ENCODE results near the gene RRAD.
"Not testable (repeated sequence)": the region's sequence is repeated elsewhere in the genome, so short reads cannot be mapped to it uniquely, and the experiment has no call there.

The RRAD gene

GRCh38 chr16:66943426-66944053, 18.2 kb upstream of the RRAD start:
- Histone ChIP-seq H3K4me3 (ENCODE audit: low read length in 2 of 2) (no peak overlapping the region), H3K27ac (ENCODE audit: low read length) (no peak overlapping the region), H3K36me3 (ENCODE audit: control insufficient read depth in 2 of 2, insufficient read depth in 2 of 2, low read length in 2 of 2) (peaks cover 43 to 46% of the 10 kb centered on the region in 2 donors), H3K9me3 (ENCODE audit: control insufficient read depth in 2 of 2, low read length in 2 of 2) (no peaks in the 10 kb centered on the region), H3K9ac (ENCODE audit: low read length in 2 of 2) (no peak overlapping the region), H3K27me3 (ENCODE audit: control insufficient read depth in 1 of 2, insufficient read depth in 2 of 2, low read length in 2 of 2) (no peaks in the 10 kb centered on the region), H3K4me1 (ENCODE audit: control insufficient read depth, insufficient read depth, low read length) (peaks cover 9% of the 10 kb centered on the region)

GRCh38 chr16:66942981-66943380, 17.6 kb upstream of the RRAD start:
- Histone ChIP-seq H3K4me1 (ENCODE audit: control insufficient read depth, insufficient read depth, low read length) (peaks cover 5% of the 10 kb centered on the region), H3K9ac (ENCODE audit: low read length in 2 of 2) (no peak overlapping the region), H3K4me3 (ENCODE audit: low read length in 2 of 2) (no peak overlapping the region), H3K36me3 (ENCODE audit: control insufficient read depth in 2 of 2, insufficient read depth in 2 of 2, low read length in 2 of 2) (peaks cover 46 to 50% of the 10 kb centered on the region in 2 donors), H3K27me3 (ENCODE audit: control insufficient read depth in 1 of 2, insufficient read depth in 2 of 2, low read length in 2 of 2) (no peaks in the 10 kb centered on the region), H3K9me3 (ENCODE audit: control insufficient read depth in 2 of 2, low read length in 2 of 2) (no peaks in the 10 kb centered on the region), H3K27ac (ENCODE audit: low read length) (no peak overlapping the region)

- no peaks in the 10 kb centered on the region for H3K27me3 ChIP-seq (ENCODE audit: control insufficient read depth in 1 of 2, insufficient read depth in 2 of 2, low read length in 2 of 2)
- H3K4me3 ChIP-seq (ENCODE audit: low read length in 2 of 2): no peak overlapping the region
- no peak overlapping the region for H3K27ac ChIP-seq (ENCODE audit: low read length)
- peaks cover 27% of the 10 kb centered on the region for H3K4me1 ChIP-seq (ENCODE audit: control insufficient read depth, insufficient read depth, low read length)
- no peaks in the 10 kb centered on the region for H3K9me3 ChIP-seq (ENCODE audit: control insufficient read depth in 2 of 2, low read length in 2 of 2)
- H3K36me3 ChIP-seq (ENCODE audit: control insufficient read depth in 2 of 2, insufficient read depth in 2 of 2, low read length in 2 of 2): peaks cover 54 to 55% of the 10 kb centered on the region in 2 donors
- H3K9ac ChIP-seq (ENCODE audit: low read length in 2 of 2): no peak overlapping the region
Measured at GRCh38 chr16:66940236-66940635, 14.9 kb upstream of the RRAD start.

- Histone ChIP-seq H3K36me3 (ENCODE audit: control insufficient read depth in 2 of 2, insufficient read depth in 2 of 2, low read length in 2 of 2) (peaks cover 54 to 55% of the 10 kb centered on the region in 2 donors), H3K9ac (ENCODE audit: low read length in 2 of 2) (no peak overlapping the region), H3K27me3 (ENCODE audit: control insufficient read depth in 1 of 2, insufficient read depth in 2 of 2, low read length in 2 of 2) (no peaks in the 10 kb centered on the region), H3K4me1 (ENCODE audit: control insufficient read depth, insufficient read depth, low read length) (peaks cover 30% of the 10 kb centered on the region), H3K4me3 (ENCODE audit: low read length in 2 of 2) (no peak overlapping the region), H3K27ac (ENCODE audit: low read length) (no peak overlapping the region), H3K9me3 (ENCODE audit: control insufficient read depth in 2 of 2, low read length in 2 of 2) (no peaks in the 10 kb centered on the region)
Measured at GRCh38 chr16:66939366-66939765, 14.0 kb upstream of the RRAD start.

- peaks cover 47 to 48% of the 10 kb centered on the region in 2 donors for H3K36me3 ChIP-seq (ENCODE audit: control insufficient read depth in 2 of 2, insufficient read depth in 2 of 2, low read length in 2 of 2)
- H3K4me3 ChIP-seq (ENCODE audit: low read length in 2 of 2): no peak overlapping the region
- H3K27ac ChIP-seq (ENCODE audit: low read length): no peak overlapping the region
- H3K27me3 ChIP-seq (ENCODE audit: control insufficient read depth in 1 of 2, insufficient read depth in 2 of 2, low read length in 2 of 2): no peaks in the 10 kb centered on the region
- no peaks in the 10 kb centered on the region for H3K9me3 ChIP-seq (ENCODE audit: control insufficient read depth in 2 of 2, low read length in 2 of 2)
- peaks cover 39% of the 10 kb centered on the region for H3K4me1 ChIP-seq (ENCODE audit: control insufficient read depth, insufficient read depth, low read length)
- H3K9ac ChIP-seq (ENCODE audit: low read length in 2 of 2): no peak overlapping the region
Measured at GRCh38 chr16:66937725-66938337, 12.5 kb upstream of the RRAD start.

GRCh38 chr16:66936889-66937554, 11.7 kb upstream of the RRAD start:
- Histone ChIP-seq H3K4me3 (ENCODE audit: low read length in 2 of 2) (no peak overlapping the region), H3K9ac (ENCODE audit: low read length in 2 of 2) (no peak overlapping the region), H3K27me3 (ENCODE audit: control insufficient read depth in 1 of 2, insufficient read depth in 2 of 2, low read length in 2 of 2) (no peaks in the 10 kb centered on the region), H3K36me3 (ENCODE audit: control insufficient read depth in 2 of 2, insufficient read depth in 2 of 2, low read length in 2 of 2) (peaks cover 39 to 46% of the 10 kb centered on the region in 2 donors), H3K9me3 (ENCODE audit: control insufficient read depth in 2 of 2, low read length in 2 of 2) (no peaks in the 10 kb centered on the region), H3K4me1 (ENCODE audit: control insufficient read depth, insufficient read depth, low read length) (peaks cover 45% of the 10 kb centered on the region), H3K27ac (ENCODE audit: low read length) (no peak overlapping the region)

- peak overlapping the region in 1 of 2 donors; percentile 100 for H3K4me3 ChIP-seq (ENCODE audit: low read length in 2 of 2)
- no peak overlapping the region for H3K27ac ChIP-seq (ENCODE audit: low read length)
- H3K27me3 ChIP-seq (ENCODE audit: control insufficient read depth in 1 of 2, insufficient read depth in 2 of 2, low read length in 2 of 2): no peaks in the 10 kb centered on the region
- no peaks in the 10 kb centered on the region for H3K9me3 ChIP-seq (ENCODE audit: control insufficient read depth in 2 of 2, low read length in 2 of 2)
- peak overlapping the region; percentile 21 to 91 for H3K9ac ChIP-seq (ENCODE audit: low read length in 2 of 2)
- peaks cover 45% of the 10 kb centered on the region for H3K4me1 ChIP-seq (ENCODE audit: control insufficient read depth, insufficient read depth, low read length)
- H3K36me3 ChIP-seq (ENCODE audit: control insufficient read depth in 2 of 2, insufficient read depth in 2 of 2, low read length in 2 of 2): peaks cover 33 to 45% of the 10 kb centered on the region in 2 donors
Measured at GRCh38 chr16:66936462-66936861, 11.1 kb upstream of the RRAD start.

GRCh38 chr16:66935314-66936011, 10.1 kb upstream of the RRAD start, which contains the start of gene CES2:
TSS of gene CES2 (plus strand) at chr16:66935516. CDS start at chr16:66935636, 120 bp downstream.
- H3K4me1 ChIP-seq (ENCODE audit: control insufficient read depth, insufficient read depth, low read length): peaks cover 45% of the 10 kb centered on the region
- peaks cover 23 to 40% of the 10 kb centered on the region in 2 donors for H3K36me3 ChIP-seq (ENCODE audit: control insufficient read depth in 2 of 2, insufficient read depth in 2 of 2, low read length in 2 of 2)

GRCh38 chr16:66934839-66935313, 9.5 kb upstream of the RRAD start:
- H3K27me3 ChIP-seq (ENCODE audit: control insufficient read depth in 1 of 2, insufficient read depth in 2 of 2, low read length in 2 of 2); H3K9me3 ChIP-seq (ENCODE audit: control insufficient read depth in 2 of 2, low read length in 2 of 2): not testable (repeated sequence)
- Histone ChIP-seq H3K36me3 (ENCODE audit: control insufficient read depth in 2 of 2, insufficient read depth in 2 of 2, low read length in 2 of 2) (peaks cover 20 to 37% of the 10 kb centered on the region in 2 donors), H3K4me3 (ENCODE audit: low read length in 2 of 2) (peak overlapping the region; percentile 87 to 100), H3K9ac (ENCODE audit: low read length in 2 of 2) (peak overlapping the region; percentile 91 to 97), H3K27ac (ENCODE audit: low read length) (peak overlapping the region; percentile 88), H3K4me1 (ENCODE audit: control insufficient read depth, insufficient read depth, low read length) (peaks cover 45% of the 10 kb centered on the region)

More at GRCh38 chr16:66935314-66936011, 10.1 kb upstream of the RRAD start, which contains the start of gene CES2:
- H3K4me3 ChIP-seq (ENCODE audit: low read length in 2 of 2): peak within 1 kb of the TSS; percentile 87 to 100
- H3K9ac ChIP-seq (ENCODE audit: low read length in 2 of 2): peak within 1 kb of the TSS; percentile 91 to 97
- peak within 1 kb of the TSS; percentile 88 for H3K27ac ChIP-seq (ENCODE audit: low read length)
- no peaks in the 10 kb centered on the region for H3K27me3 ChIP-seq (ENCODE audit: control insufficient read depth in 1 of 2, insufficient read depth in 2 of 2, low read length in 2 of 2)
- H3K9me3 ChIP-seq (ENCODE audit: control insufficient read depth in 2 of 2, low read length in 2 of 2): no peaks in the 10 kb centered on the region

- peaks cover 14 to 36% of the 10 kb centered on the region in 2 donors for H3K36me3 ChIP-seq (ENCODE audit: control insufficient read depth in 2 of 2, insufficient read depth in 2 of 2, low read length in 2 of 2)
- peaks cover 45% of the 10 kb centered on the region for H3K4me1 ChIP-seq (ENCODE audit: control insufficient read depth, insufficient read depth, low read length)
- H3K9me3 ChIP-seq (ENCODE audit: control insufficient read depth in 2 of 2, low read length in 2 of 2): no peaks in the 10 kb centered on the region
- peak within 1 kb of the TSS; percentile 87 to 100 for H3K4me3 ChIP-seq (ENCODE audit: low read length in 2 of 2)
- peak within 1 kb of the TSS; percentile 88 for H3K27ac ChIP-seq (ENCODE audit: low read length)
- no peaks in the 10 kb centered on the region for H3K27me3 ChIP-seq (ENCODE audit: control insufficient read depth in 1 of 2, insufficient read depth in 2 of 2, low read length in 2 of 2)
- H3K9ac ChIP-seq (ENCODE audit: low read length in 2 of 2): peak within 1 kb of the TSS; percentile 91 to 97
Measured at GRCh38 chr16:66934138-66934838, 9.0 kb upstream of the RRAD start, which contains the start of gene CIAO2B. TSS of gene CIAO2B (minus strand) at chr16:66934402. CDS start at chr16:66934364, 38 bp downstream.
